NCI-H2227 (cell line): ENCODE results near the gene ABCD3.
"Not testable (repeated sequence)": the region's sequence is repeated elsewhere in the genome, so short reads cannot be mapped to it uniquely, and the experiment has no call there.

Experiments used
- DNase-seq: peaks from one replicate; lab custom pipeline; 2025; ENCODE audit not compliant: unreplicated experiment; lab: John Stamatoyannopoulos, UW

ABCD3 gene

GRCh38 chr1:94544706-94545490 is 126.7 kb downstream of the ABCD3 start:
- no peak for DNase-seq

GRCh38 chr1:94549706-94550105 is 131.5 kb downstream of the ABCD3 start:
- no peak for DNase-seq

GRCh38 chr1:94550396-94550795 is 132.2 kb downstream of the ABCD3 start:
- no peak for DNase-seq

- DNase-seq, result no peak
Measured at GRCh38 chr1:94550800-94551241, 132.6 kb downstream of the ABCD3 start.

- no peak for DNase-seq
Measured at GRCh38 chr1:94551449-94551848, 133.3 kb downstream of the ABCD3 start.

GRCh38 chr1:94552071-94552586 is 133.9 kb downstream of the ABCD3 start:
- no peak for DNase-seq

GRCh38 chr1:94553323-94553730 is 135.1 kb downstream of the ABCD3 start:
- DNase-seq, result no peak

- no peak for DNase-seq
Measured at GRCh38 chr1:94553931-94554330, 135.7 kb downstream of the ABCD3 start.

GRCh38 chr1:94554580-94554979 is 136.4 kb downstream of the ABCD3 start:
- DNase-seq, result no peak

GRCh38 chr1:94555091-94555490 is 136.9 kb downstream of the ABCD3 start:
- no peak for DNase-seq

- DNase-seq, result no peak
Measured at GRCh38 chr1:94559921-94560320, 141.7 kb downstream of the ABCD3 start.

GRCh38 chr1:94560333-94560732 is 142.1 kb downstream of the ABCD3 start:
- DNase-seq, result no peak

GRCh38 chr1:94562519-94563260 is 144.5 kb downstream of the ABCD3 start:
- DNase-seq, result no peak

GRCh38 chr1:94565901-94566300 is 147.7 kb downstream of the ABCD3 start:
- DNase-seq, result no peak

- not testable (repeated sequence) for DNase-seq
Measured at GRCh38 chr1:94566436-94566835, 148.2 kb downstream of the ABCD3 start.

GRCh38 chr1:94567975-94568607 is 149.9 kb downstream of the ABCD3 start:
- DNase-seq, result not testable (repeated sequence)
